OCI-LY3 (cell line): ENCODE results near the gene PPP4R1.

ENCODE experiments used
- H2AFZ ChIP-seq: fragments of 200-600, 300-600 bp; shearing (Covaris generic); 2 replicates; pipeline ENCODE4 v1.6.0; 2014; ENCODE audit warnings: antibody characterized with exemption, low read depth, low read length
- H3K27ac ChIP-seq: fragments of 200-600, 300-600 bp; sonication (generic); 2 replicates; pipeline ENCODE4 v1.5.1; 2014; ENCODE audit warnings: mild to moderate bottlenecking, low read length, moderate library complexity, mixed read lengths
- H3K27me3 ChIP-seq: fragments of 200-600, 300-600 bp; sonication (generic); 2 replicates; pipeline ENCODE4 v1.6.1; 2014; ENCODE audit warnings: low read depth, low read length, mixed read lengths
- H3K36me3 ChIP-seq: fragments of 200-600, 300-600 bp; sonication (generic); replicated peaks from 2 replicates; pipeline ENCODE3; 2014; ENCODE audit warnings: low read depth, low read length, mixed read lengths
- H3K4me1 ChIP-seq: fragments of 300-600, 200-600 bp; sonication (generic); 2 replicates; pipeline ENCODE4 v1.6.1; 2014; ENCODE audit warnings: low read length, mixed read lengths
- H3K4me2 ChIP-seq: fragments of 200-600, 300-600 bp; sonication (generic); 2 replicates; pipeline ENCODE4 v1.6.1; 2014; ENCODE audit warnings: low read length, mixed read lengths
- H3K4me3 ChIP-seq: fragments of 300-600, 200-600 bp; sonication (generic); 2 replicates; pipeline ENCODE4 v1.5.1; 2014; ENCODE audit warnings: antibody characterized with exemption, mild to moderate bottlenecking, low read length, moderate library complexity
- H3K79me2 ChIP-seq: fragments of 300-600, 200-600 bp; shearing (Covaris generic); 2 replicates; pipeline ENCODE4 v1.6.1; 2014; ENCODE audit warnings: mild to moderate bottlenecking, low read length, mixed read lengths
- H3K9ac ChIP-seq: fragments of 300-600, 200-600 bp; shearing (Covaris generic); 2 replicates; pipeline ENCODE4 v1.6.0; 2014; ENCODE audit warnings: mild to moderate bottlenecking, low read length, moderate library complexity
- H3K9me3 ChIP-seq: fragments of 200-600, 300-600 bp; shearing (Covaris generic); 2 replicates; pipeline ENCODE4 v1.6.1; 2014; ENCODE audit warnings: low read length, mixed read lengths; ENCODE audit not compliant: insufficient read depth
- H4K20me1 ChIP-seq: fragments of 200-600, 300-600 bp; sonication (generic); 2 replicates; pipeline ENCODE4 v1.6.1; 2016; ENCODE audit warnings: low read length, mixed read lengths; ENCODE audit not compliant: insufficient read depth
- CTCF ChIP-seq: fragments of 200-600, 300-600 bp; sonication (generic); IDR thresholded peaks from 2 replicates; pipeline ENCODE4 v1.5.1; 2014; ENCODE audit warnings: antibody characterized with exemption, low read length, low read depth
- EZH2phosphoT487 ChIP-seq: fragments of 200-600 bp; shearing (Covaris generic); IDR thresholded peaks from 2 replicates; pipeline ENCODE4 v1.6.1; 2018; ENCODE audit warnings: antibody characterized with exemption, mixed run types, low read depth

PPP4R1 gene

GRCh38 chr18:9539283-9539682 is 75.1 kb downstream of the PPP4R1 start:
- Histone ChIP-seq H3K9ac (no peak overlapping the region), H3K36me3 (peaks cover under 1% of the 10 kb centered on the region)

GRCh38 chr18:9537677-9538076 is 76.7 kb downstream of the PPP4R1 start:
- no peaks in the 10 kb centered on the region for H3K4me1 ChIP-seq
- no peak overlapping the region for H3K27ac ChIP-seq
- no peaks in the 10 kb centered on the region for H3K9me3 ChIP-seq
- H3K79me2 ChIP-seq = no peaks in the 10 kb centered on the region
- no peak overlapping the region for H3K4me2 ChIP-seq
- no peaks in the 10 kb centered on the region for H4K20me1 ChIP-seq
- no peaks in the 10 kb centered on the region for H3K27me3 ChIP-seq
- no peak overlapping the region for H3K9ac ChIP-seq
- H3K36me3 ChIP-seq = no peaks in the 10 kb centered on the region
- H3K4me3 ChIP-seq = no peak overlapping the region
- TF ChIP-seq CTCF (no peak), EZH2phosphoT487 (no peak)
- no peak overlapping the region for H2AFZ ChIP-seq

More at GRCh38 chr18:9539283-9539682, 75.1 kb downstream of the PPP4R1 start:
- Histone ChIP-seq H3K4me1 (peaks cover 4% of the 10 kb centered on the region; the same call in 1 of the 2 replicates), H3K4me2 (no peak overlapping the region), H4K20me1 (no peaks in the 10 kb centered on the region), H3K27me3 (no peaks in the 10 kb centered on the region), H3K27ac (no peak overlapping the region), H3K79me2 (no peaks in the 10 kb centered on the region), H3K9me3 (no peaks in the 10 kb centered on the region), H2AFZ (no peak overlapping the region), H3K4me3 (no peak overlapping the region)
- TF ChIP-seq EZH2phosphoT487 (no peak), CTCF (no peak)

DNA sequence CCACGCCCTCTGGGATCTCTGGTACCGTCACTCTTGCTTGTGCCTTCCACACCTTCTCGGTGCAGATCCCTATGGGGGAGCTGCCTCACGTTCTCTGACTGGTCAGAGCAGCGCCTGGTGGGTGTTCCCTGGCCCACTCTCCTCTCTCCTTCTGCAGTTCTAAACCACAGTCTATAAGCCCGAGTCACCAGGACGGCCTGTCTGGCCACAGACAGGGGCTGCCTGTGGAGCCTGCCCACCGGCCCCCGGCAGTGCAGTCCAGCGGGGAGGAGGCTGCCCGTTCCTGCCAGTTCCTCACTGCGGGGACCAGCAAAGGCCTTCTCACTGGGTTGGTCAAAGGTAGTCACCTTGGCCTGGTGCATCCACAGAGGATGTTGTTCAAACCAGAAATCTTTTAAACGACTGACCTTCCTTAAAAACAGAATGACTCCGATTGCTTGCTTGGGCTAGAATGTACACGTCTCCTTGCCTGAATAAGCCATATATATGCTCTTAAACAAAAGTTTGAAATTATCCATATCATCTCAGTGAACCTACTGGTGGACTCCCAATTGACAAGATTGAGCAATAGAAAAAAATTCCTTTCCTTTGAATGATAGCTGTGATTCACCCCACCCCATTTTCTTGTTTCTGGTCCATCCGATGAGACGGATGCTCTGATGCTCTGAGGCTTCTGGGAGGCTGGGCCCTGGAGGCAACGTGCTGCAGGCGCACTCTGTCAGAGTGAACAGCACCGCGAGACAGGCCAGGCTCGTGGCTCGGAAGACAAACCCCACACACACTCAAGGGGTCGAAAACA is 77.8 kb downstream of the PPP4R1 start:
- Histone ChIP-seq H4K20me1 (no peaks in the 10 kb centered on the region), H3K4me2 (no peak overlapping the region)

More for the DNA sequence above, 77.8 kb downstream of the PPP4R1 start:
- TF ChIP-seq CTCF = no peak
- TF ChIP-seq EZH2phosphoT487 = no peak
- Histone ChIP-seq H3K27ac (no peak overlapping the region), H3K9ac (no peak overlapping the region), H3K79me2 (no peaks in the 10 kb centered on the region), H3K27me3 (no peaks in the 10 kb centered on the region), H3K36me3 (peaks cover 2% of the 10 kb centered on the region), H2AFZ (no peak overlapping the region), H3K4me3 (no peak overlapping the region), H3K4me1 (no peaks in the 10 kb centered on the region), H3K9me3 (no peaks in the 10 kb centered on the region)
